ENCODE measurements around the gene ANKRD63. TPM values are rescaled to one million over a fixed set of nuclear protein-coding genes. Genes with fewer than 3 reads are reported as not detected.

Gene ANKRD63
- total and polyA plus RNA-seq, 4 experiments from 2014 or later, result not detected

- Histone ChIP-seq H3K36me3 (ENCODE audit: insufficient read depth, low read length) (no peaks in the 10 kb centered on the region), H3K4me3 (ENCODE audit: low read length in 2 of 2) (peak within 1 kb of the TSS in 1 of 2 donors; percentile 56), H3K4me1 (ENCODE audit: insufficient read depth, low read length) (peaks cover 22% of the 10 kb centered on the region), H3K27ac (ENCODE audit: low read depth, low read length) (peak within 1 kb of the TSS; percentile 29), H3K9me3 (ENCODE audit: control insufficient read depth in 1 of 2, low read length in 2 of 2) (no peaks in the 10 kb centered on the region), H3K27me3 (ENCODE audit: insufficient read depth, low read length) (no peaks in the 10 kb centered on the region)
- H3K9me3 Mint-ChIP-seq, result no peaks in the 10 kb centered on the region
- no peaks in the 10 kb centered on the region for H3K36me3 Mint-ChIP-seq
- peak; percentile 88 to 90 (median 89) for DNase-seq
- H3K27ac Mint-ChIP-seq, result peak within 1 kb of the TSS; percentile 36 to 93 (median 88)
- H3K4me3 Mint-ChIP-seq, result peak within 1 kb of the TSS; percentile 79 to 89 (median 86)
- ChIA-PET CTCF (ENCODE audit: partially characterized antibody) (interaction anchor here (0.8 to 23.8 kb wide), 12 partner anchors 9 to 165 kb away, joined by 3 to 634 read pairs (median 6); partner anchors contain the start of genes CCDC9B and PLCB2), POLR2A (ENCODE audit: partially characterized antibody) (interaction anchor here (0.6 to 8.8 kb wide), 11 partner anchors 9 to 284 kb away, joined by 3 to 90 read pairs (median 4); partner anchors contain the start of genes DISP2, IVD, PLCB2 and SRP14)
- H3K4me1 Mint-ChIP-seq, result peaks cover 16 to 35% (median 25%) of the 10 kb centered on the region in 4 donors
- intact Hi-C loops (cut with micrococcal nuclease), result loop anchor here (1.0 to 5.0 kb wide), 5 partner anchors 15 to 909 kb away; partner anchors contain the start of genes ANKRD63, CHP1, DNAJC17 and EXD1
- peaks cover 0 to 7% of the 10 kb centered on the region in 2 donors for H3K27me3 Mint-ChIP-seq
Measured at GRCh38 chr15:40323239-40323952, 40.5 kb upstream of the ANKRD63 start, which contains the start of gene INAFM2. Gene INAFM2 (plus strand): TSS chr15:40323692. CDS start chr15:40324056, 364 bp downstream.

GRCh38 chr15:40322531-40323238 is 39.8 kb upstream of the ANKRD63 start:
- DNase-seq, result no peak
- Histone ChIP-seq H3K36me3 (ENCODE audit: insufficient read depth, low read length) (no peaks in the 10 kb centered on the region), H3K9me3 (ENCODE audit: control insufficient read depth in 1 of 2, low read length in 2 of 2) (no peaks in the 10 kb centered on the region), H3K27ac (ENCODE audit: low read depth, low read length) (peak overlapping the region; percentile 29), H3K4me3 (ENCODE audit: low read length in 2 of 2) (peak overlapping the region in 1 of 2 donors; percentile 56), H3K27me3 (ENCODE audit: insufficient read depth, low read length) (no peaks in the 10 kb centered on the region), H3K4me1 (ENCODE audit: insufficient read depth, low read length) (peaks cover 22% of the 10 kb centered on the region)
- no peaks in the 10 kb centered on the region for H3K36me3 Mint-ChIP-seq
- peak overlapping the region; percentile 15 to 93 (median 77) for H3K27ac Mint-ChIP-seq
- intact Hi-C loops (cut with micrococcal nuclease), result loop anchor here (1.0 to 5.0 kb wide), 5 partner anchors 14 to 910 kb away; partner anchors contain the start of genes ANKRD63, CHP1, DNAJC17 and EXD1
- H3K4me1 Mint-ChIP-seq, result peaks cover 16 to 35% (median 24%) of the 10 kb centered on the region in 4 donors
- CTCF ChIA-PET (ENCODE audit: partially characterized antibody), result interaction anchor here (0.8 to 23.8 kb wide), 12 partner anchors 8 to 164 kb away, joined by 3 to 634 read pairs (median 6); partner anchors contain the start of genes CCDC9B and PLCB2
- H3K4me3 Mint-ChIP-seq, result peak overlapping the region; percentile 79 to 89 (median 85)
- no peaks in the 10 kb centered on the region for H3K9me3 Mint-ChIP-seq
- POLR2A ChIA-PET (ENCODE audit: partially characterized antibody), result interaction anchor here (0.6 to 8.8 kb wide), 11 partner anchors 9 to 283 kb away, joined by 3 to 90 read pairs (median 4); partner anchors contain the start of genes DISP2, IVD, PLCB2 and SRP14
- peaks cover 0 to 7% of the 10 kb centered on the region in 2 donors for H3K27me3 Mint-ChIP-seq

GRCh38 chr15:40320931-40321371 is 38.1 kb upstream of the ANKRD63 start:
- peak overlapping the region in 5 of 7 donors; percentile 20 to 79 (median 54) for H3K27ac Mint-ChIP-seq
- peak; percentile 64 to 72 (median 70) for DNase-seq
- ChIA-PET CTCF (ENCODE audit: partially characterized antibody) (interaction anchor here (0.7 to 23.8 kb wide), 12 partner anchors 12 to 312 kb away, joined by 3 to 634 read pairs (median 4); partner anchors contain the start of genes CCDC9B and PLCB2), POLR2A (ENCODE audit: partially characterized antibody) (interaction anchor here (1.1 to 8.8 kb wide), 3 partner anchors 13 to 19 kb away, joined by 4 to 90 read pairs (median 5); partner anchors contain the start of gene PLCB2)
- Histone ChIP-seq H3K27ac (ENCODE audit: low read depth, low read length) (no peak overlapping the region), H3K4me1 (ENCODE audit: insufficient read depth, low read length) (peaks cover 22% of the 10 kb centered on the region), H3K27me3 (ENCODE audit: insufficient read depth, low read length) (no peaks in the 10 kb centered on the region), H3K4me3 (ENCODE audit: low read length in 2 of 2) (no peak overlapping the region), H3K36me3 (ENCODE audit: insufficient read depth, low read length) (no peaks in the 10 kb centered on the region), H3K9me3 (ENCODE audit: control insufficient read depth in 1 of 2, low read length in 2 of 2) (no peaks in the 10 kb centered on the region)
- no peaks in the 10 kb centered on the region for H3K9me3 Mint-ChIP-seq
- intact Hi-C loops (cut with micrococcal nuclease), result loop anchor here (1.0 to 5.0 kb wide), 5 partner anchors 17 to 911 kb away; partner anchors contain the start of genes ANKRD63, CHP1, DNAJC17 and EXD1
- H3K4me3 Mint-ChIP-seq, result peak overlapping the region in 2 of 8 donors; percentile 18 to 60
- H3K36me3 Mint-ChIP-seq, result no peaks in the 10 kb centered on the region
- H3K4me1 Mint-ChIP-seq, result peaks cover 14 to 35% (median 22%) of the 10 kb centered on the region in 4 donors
- H3K27me3 Mint-ChIP-seq, result peaks cover 3 to 7% of the 10 kb centered on the region in 2 donors

- peaks cover 20% of the 10 kb centered on the region for H3K4me1 ChIP-seq (ENCODE audit: insufficient read depth, low read length)
- Mint-ChIP-seq H3K9me3 (no peaks in the 10 kb centered on the region), H3K27ac (peak overlapping the region in 1 of 7 donors; percentile 34), H3K27me3 (peaks cover 3 to 7% of the 10 kb centered on the region in 2 donors), H3K4me1 (peaks cover 14 to 34% (median 19%) of the 10 kb centered on the region in 4 donors), H3K36me3 (no peaks in the 10 kb centered on the region), H3K4me3 (no peak overlapping the region)
- DNase-seq, result no peak
- H3K9me3 ChIP-seq (ENCODE audit: control insufficient read depth in 1 of 2, low read length in 2 of 2), result no peaks in the 10 kb centered on the region
- no peak overlapping the region for H3K27ac ChIP-seq (ENCODE audit: low read depth, low read length)
- H3K27me3 ChIP-seq (ENCODE audit: insufficient read depth, low read length), result no peaks in the 10 kb centered on the region
- POLR2A ChIA-PET (ENCODE audit: partially characterized antibody), result interaction anchor here (1.1 to 8.8 kb wide), 4 partner anchors 12 to 18 kb away, joined by 4 to 90 read pairs (median 6); partner anchors contain the start of gene PLCB2
- intact Hi-C loops (cut with micrococcal nuclease), result loop anchor here (5.0 kb wide), 3 partner anchors 38 to 912 kb away; partner anchors contain the start of genes ANKRD63, CHP1, DNAJC17 and EXD1
- H3K36me3 ChIP-seq (ENCODE audit: insufficient read depth, low read length), result no peaks in the 10 kb centered on the region
- CTCF ChIA-PET (ENCODE audit: partially characterized antibody), result interaction anchor here (1.1 to 23.8 kb wide), 7 partner anchors 12 to 149 kb away, joined by 3 to 634 read pairs (median 20); partner anchors contain the start of genes CCDC9B and PLCB2
- no peak overlapping the region for H3K4me3 ChIP-seq (ENCODE audit: low read length in 2 of 2)
Measured at GRCh38 chr15:40320409-40320808, 37.5 kb upstream of the ANKRD63 start.

GRCh38 chr15:40317580-40317979 is 34.7 kb upstream of the ANKRD63 start:
- H3K36me3 ChIP-seq (ENCODE audit: insufficient read depth, low read length), result no peaks in the 10 kb centered on the region
- H3K27ac ChIP-seq (ENCODE audit: low read depth, low read length), result no peak overlapping the region
- DNase-seq, result no peak
- Mint-ChIP-seq H3K36me3 (no peaks in the 10 kb centered on the region), H3K9me3 (no peaks in the 10 kb centered on the region), H3K27me3 (peaks cover 3 to 7% of the 10 kb centered on the region in 2 donors), H3K4me1 (peaks cover 12 to 29% (median 19%) of the 10 kb centered on the region in 4 donors), H3K27ac (no peak overlapping the region), H3K4me3 (no peak overlapping the region)
- no peaks in the 10 kb centered on the region for H3K9me3 ChIP-seq (ENCODE audit: control insufficient read depth in 1 of 2, low read length in 2 of 2)
- H3K4me3 ChIP-seq (ENCODE audit: low read length in 2 of 2), result no peak overlapping the region
- H3K27me3 ChIP-seq (ENCODE audit: insufficient read depth, low read length), result no peaks in the 10 kb centered on the region
- ChIA-PET POLR2A (ENCODE audit: partially characterized antibody) (interaction anchor here (0.6 to 8.8 kb wide), 2 partner anchors 9 to 1016 kb away, joined by 3 to 90 read pairs; partner anchors contain the start of gene PLCB2), CTCF (ENCODE audit: partially characterized antibody) (interaction anchor here (1.5 to 23.8 kb wide), 4 partner anchors 10 to 41 kb away, joined by 3 to 634 read pairs (median 222); partner anchors contain the start of genes CCDC9B and PLCB2)
- peaks cover 12% of the 10 kb centered on the region for H3K4me1 ChIP-seq (ENCODE audit: insufficient read depth, low read length)
- intact Hi-C loops (cut with micrococcal nuclease), result no loop called here

GRCh38 chr15:40316931-40317330 is 34.1 kb upstream of the ANKRD63 start:
- H3K4me1 Mint-ChIP-seq, result peaks cover 11 to 23% (median 16%) of the 10 kb centered on the region in 4 donors
- intact Hi-C loops (cut with micrococcal nuclease), result no loop called here
- no peaks in the 10 kb centered on the region for H3K9me3 ChIP-seq (ENCODE audit: control insufficient read depth in 1 of 2, low read length in 2 of 2)
- H3K27me3 Mint-ChIP-seq, result peaks cover 3 to 7% of the 10 kb centered on the region in 2 donors
- H3K9me3 Mint-ChIP-seq, result no peaks in the 10 kb centered on the region
- no peak overlapping the region for H3K4me3 ChIP-seq (ENCODE audit: low read length in 2 of 2)
- ChIA-PET POLR2A (ENCODE audit: partially characterized antibody) (interaction anchor here (0.6 to 8.8 kb wide), 2 partner anchors 9 to 1017 kb away, joined by 3 to 90 read pairs; partner anchors contain the start of gene PLCB2), CTCF (ENCODE audit: partially characterized antibody) (interaction anchor here (1.5 to 23.8 kb wide), 4 partner anchors 9 to 41 kb away, joined by 3 to 634 read pairs (median 222); partner anchors contain the start of genes CCDC9B and PLCB2)
- H3K4me1 ChIP-seq (ENCODE audit: insufficient read depth, low read length), result peaks cover 9% of the 10 kb centered on the region
- H3K4me3 Mint-ChIP-seq, result no peak overlapping the region
- no peak overlapping the region for H3K27ac Mint-ChIP-seq
- no peak for DNase-seq
- no peaks in the 10 kb centered on the region for H3K36me3 ChIP-seq (ENCODE audit: insufficient read depth, low read length)
- no peaks in the 10 kb centered on the region for H3K27me3 ChIP-seq (ENCODE audit: insufficient read depth, low read length)
- H3K27ac ChIP-seq (ENCODE audit: low read depth, low read length), result no peak overlapping the region
- H3K36me3 Mint-ChIP-seq, result no peaks in the 10 kb centered on the region
